Measurements from ENCODE around the gene NRSN2. TPM values are rescaled to one million over a fixed set of nuclear protein-coding genes. Genes with fewer than 3 reads are reported as not detected.
"Not testable (repeated sequence)": the region's sequence is repeated elsewhere in the genome, so short reads cannot be mapped to it uniquely, and the experiment has no call there.

The NRSN2 gene
- polyA plus RNA-seq, 1 experiment: 84.1 TPM

GRCh38 chr20:334578-334977 lies 12.3 kb upstream of the NRSN2 start:
- no peak for TF ChIP-seq CTCF (IDR thresholded peaks at IDR 0.05; ENCODE audit: insufficient read depth, low read depth, low read length)
- Histone ChIP-seq H3K4me3 (ENCODE audit: low read depth, low read length) (no peak overlapping the region), H3K27me3 (ENCODE audit: control insufficient read depth, insufficient read depth, low read length) (no peaks in the 10 kb centered on the region), H3K36me3 (ENCODE audit: control insufficient read depth, insufficient read depth, low read length) (0 out of 2 replicates have a peak, but pooled peaks cover 2% of the 10 kb centered on the region)
- POLR2A ChIA-PET: no interaction called here
- CTCF ChIA-PET: interaction anchor here (0.9 kb wide), 1 partner anchor 11 kb away, joined by 3 read pairs; no protein-coding TSS in a partner anchor
- DNase-seq (ENCODE audit: low read depth): no peak

- CTCF ChIA-PET: interaction anchor here (1.6 kb wide), 1 partner anchor 70 kb away, joined by 5 read pairs; no protein-coding TSS in a partner anchor
- H3K27me3 ChIP-seq (ENCODE audit: control insufficient read depth, insufficient read depth, low read length); H3K4me3 ChIP-seq (ENCODE audit: low read depth, low read length): not testable (repeated sequence)
These were observed 10.9 kb upstream of the NRSN2 start for GRCh38 chr20:336040-336439.

GRCh38 chr20:341682-342081 lies 5.2 kb upstream of the NRSN2 start:
- TF ChIP-seq CTCF (IDR thresholded peaks at IDR 0.05; ENCODE audit: insufficient read depth, low read depth, low read length): no peak
- CTCF ChIA-PET: interaction anchor here (1.6 to 4.3 kb wide), 2 partner anchors 11 to 75 kb away, joined by 4 to 25 read pairs; no protein-coding TSS in a partner anchor
- H3K4me3 ChIP-seq (ENCODE audit: low read depth, low read length): no peak overlapping the region
- H3K36me3 ChIP-seq (ENCODE audit: control insufficient read depth, insufficient read depth, low read length): peaks cover 1% of the 10 kb centered on the region; the same call in 1 of the 2 replicates
- POLR2A ChIA-PET: no interaction called here
- no peaks in the 10 kb centered on the region for H3K27me3 ChIP-seq (ENCODE audit: control insufficient read depth, insufficient read depth, low read length)
- DNase-seq (ENCODE audit: low read depth): no peak

More at GRCh38 chr20:336040-336439, 10.9 kb upstream of the NRSN2 start:
- POLR2A ChIA-PET; DNase-seq (ENCODE audit: low read depth); H3K36me3 ChIP-seq (ENCODE audit: control insufficient read depth, insufficient read depth, low read length): not testable (repeated sequence)

- Histone ChIP-seq H3K36me3 (ENCODE audit: control insufficient read depth, insufficient read depth, low read length) (peaks cover 1% of the 10 kb centered on the region; the same call in 1 of the 2 replicates), H3K27me3 (ENCODE audit: control insufficient read depth, insufficient read depth, low read length) (no peaks in the 10 kb centered on the region), H3K4me3 (ENCODE audit: low read depth, low read length) (no peak overlapping the region)
- ChIA-PET CTCF (no interaction called here), POLR2A (no interaction called here)
- no peak for TF ChIP-seq CTCF (IDR thresholded peaks at IDR 0.05; ENCODE audit: insufficient read depth, low read depth, low read length)
- DNase-seq (ENCODE audit: low read depth): no peak
These were observed 3.8 kb upstream of the NRSN2 start for GRCh38 chr20:343107-343506.

- Histone ChIP-seq H3K36me3 (ENCODE audit: control insufficient read depth, insufficient read depth, low read length) (peaks cover 7% of the 10 kb centered on the region), H3K4me3 (ENCODE audit: low read depth, low read length) (peak overlapping the region; percentile 87), H3K27me3 (ENCODE audit: control insufficient read depth, insufficient read depth, low read length) (no peaks in the 10 kb centered on the region)
- POLR2A ChIA-PET: no interaction called here
- no peak for DNase-seq (ENCODE audit: low read depth)
- no peak for TF ChIP-seq CTCF (IDR thresholded peaks at IDR 0.05; ENCODE audit: insufficient read depth, low read depth, low read length)
- CTCF ChIA-PET: interaction anchor here (1.3 to 2.8 kb wide), 2 partner anchors 15 to 88 kb away, joined by 4 to 24 read pairs; no protein-coding TSS in a partner anchor
These were observed 775 bp upstream of the NRSN2 start for GRCh38 chr20:346033-346639.

- no peak for TF ChIP-seq CTCF (IDR thresholded peaks at IDR 0.05; ENCODE audit: insufficient read depth, low read depth, low read length)
These were observed 367 bp downstream of the NRSN2 start for GRCh38 chr20:347317-347639.

More at GRCh38 chr20:347317-347639, 367 bp downstream of the NRSN2 start:
- POLR2A ChIA-PET: no interaction called here
- CTCF ChIA-PET: interaction anchor here (0.6 to 2.8 kb wide), 5 partner anchors 9 to 182 kb away, joined by 3 to 24 read pairs (median 4); no protein-coding TSS in a partner anchor
- Histone ChIP-seq H3K27me3 (ENCODE audit: control insufficient read depth, insufficient read depth, low read length) (no peaks in the 10 kb centered on the region), H3K4me3 (ENCODE audit: low read depth, low read length) (peak overlapping the region; percentile 87), H3K36me3 (ENCODE audit: control insufficient read depth, insufficient read depth, low read length) (peaks cover 7% of the 10 kb centered on the region)
- no peak for DNase-seq (ENCODE audit: low read depth)
